Measurements from ENCODE around the gene CRYBG2.

DNA sequence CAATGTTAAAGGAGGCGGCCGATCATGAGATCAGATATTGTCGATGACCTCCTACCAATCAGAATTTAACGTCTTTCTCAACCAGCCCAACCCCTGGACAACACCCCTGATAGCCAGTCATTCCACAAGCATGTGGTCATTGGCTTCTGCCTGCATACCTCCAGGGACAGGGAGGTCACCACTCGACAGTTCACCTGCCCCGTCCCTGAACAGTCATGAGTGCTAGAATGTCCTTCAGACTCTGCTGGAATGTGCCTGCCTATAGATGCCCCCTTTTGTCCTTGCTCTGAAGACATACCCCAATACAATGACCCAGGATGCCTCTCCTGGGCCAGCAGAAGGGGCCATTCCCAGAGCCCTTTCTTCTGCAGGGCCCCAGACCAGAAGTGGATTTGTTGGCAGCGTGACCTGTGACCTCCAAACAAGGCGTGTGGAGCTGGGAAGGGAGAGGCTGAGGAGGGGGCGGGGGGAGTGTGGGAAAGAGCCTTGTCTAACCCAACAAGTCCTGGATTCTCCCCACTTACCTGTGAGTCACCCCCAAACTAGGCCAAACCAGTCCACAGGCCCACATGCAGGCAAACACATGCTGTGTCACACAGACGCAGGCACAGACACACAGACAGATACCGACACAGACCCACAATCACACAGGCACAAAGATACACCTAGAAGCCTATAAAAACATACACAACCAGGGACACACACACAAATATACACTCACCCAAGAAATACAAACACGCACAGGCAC lies 2.2 kb downstream of the CRYBG2 start:
- TF ChIP-seq, protein P1, sequence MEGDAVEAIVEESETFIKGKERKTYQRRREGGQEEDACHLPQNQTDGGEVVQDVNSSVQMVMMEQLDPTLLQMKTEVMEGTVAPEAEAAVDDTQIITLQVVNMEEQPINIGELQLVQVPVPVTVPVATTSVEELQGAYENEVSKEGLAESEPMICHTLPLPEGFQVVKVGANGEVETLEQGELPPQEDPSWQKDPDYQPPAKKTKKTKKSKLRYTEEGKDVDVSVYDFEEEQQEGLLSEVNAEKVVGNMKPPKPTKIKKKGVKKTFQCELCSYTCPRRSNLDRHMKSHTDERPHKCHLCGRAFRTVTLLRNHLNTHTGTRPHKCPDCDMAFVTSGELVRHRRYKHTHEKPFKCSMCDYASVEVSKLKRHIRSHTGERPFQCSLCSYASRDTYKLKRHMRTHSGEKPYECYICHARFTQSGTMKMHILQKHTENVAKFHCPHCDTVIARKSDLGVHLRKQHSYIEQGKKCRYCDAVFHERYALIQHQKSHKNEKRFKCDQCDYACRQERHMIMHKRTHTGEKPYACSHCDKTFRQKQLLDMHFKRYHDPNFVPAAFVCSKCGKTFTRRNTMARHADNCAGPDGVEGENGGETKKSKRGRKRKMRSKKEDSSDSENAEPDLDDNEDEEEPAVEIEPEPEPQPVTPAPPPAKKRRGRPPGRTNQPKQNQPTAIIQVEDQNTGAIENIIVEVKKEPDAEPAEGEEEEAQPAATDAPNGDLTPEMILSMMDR (optimal IDR thresholded peaks at IDR 0.05 in 1 of 3, IDR thresholded peaks at IDR 0.05 in 1 of 3, conservative IDR thresholded peaks at IDR 0.05 in 1 of 3; ENCODE audit: extremely low read depth in 1 of 3, insufficient read depth in 2 of 3, low read length in 3 of 3): no peak
- TF ChIP-seq EZH2 (IDR thresholded peaks at IDR 0.05; ENCODE audit: low read length): no peak
